Stimulated activated CD4-positive, alpha-beta T cell treated with anti-CD3 and anti-CD28 coated beads, Interleukin-4, amount 100 ng/mL, for 4 hours (primary cell): ENCODE data around the gene SKOR1.

ENCODE experiments used
- DNase-seq, 2 experiments: peaks; one replicate each; pipeline ENCODE4 v3.0.0-alpha.2; 2020

Gene SKOR1

GRCh38 chr15:67820122-67820991 is 5.0 kb upstream of the SKOR1 start:
- no peak for DNase-seq

GRCh38 chr15:67820992-67821783 is 4.1 kb upstream of the SKOR1 start:
- no peak for DNase-seq

GRCh38 chr15:67821784-67822440 is 3.4 kb upstream of the SKOR1 start:
- DNase-seq = no peak

GRCh38 chr15:67822537-67823313 is 2.6 kb upstream of the SKOR1 start:
- DNase-seq = no peak

- no peak for DNase-seq
Measured at GRCh38 chr15:67823314-67824196, 1.8 kb upstream of the SKOR1 start.

GRCh38 chr15:67824197-67824968 is 926 bp upstream of the SKOR1 start:
- DNase-seq = no peak

GRCh38 chr15:67825881-67826716 is 790 bp downstream of the SKOR1 start:
- no peak for DNase-seq

GRCh38 chr15:67826717-67827561 is 1.6 kb downstream of the SKOR1 start:
- no peak for DNase-seq

- DNase-seq = no peak
Measured at GRCh38 chr15:67827562-67828277, 2.4 kb downstream of the SKOR1 start.

- DNase-seq = no peak
Measured at GRCh38 chr15:67828278-67828968, 3.1 kb downstream of the SKOR1 start.

GRCh38 chr15:67828969-67829646 is 3.8 kb downstream of the SKOR1 start:
- no peak for DNase-seq

GRCh38 chr15:67829647-67830504 is 4.6 kb downstream of the SKOR1 start:
- DNase-seq = no peak

- no peak for DNase-seq
Measured at GRCh38 chr15:67831363-67831762, 6.1 kb downstream of the SKOR1 start.

GRCh38 chr15:67832031-67832551 is 6.8 kb downstream of the SKOR1 start:
- no peak for DNase-seq

GRCh38 chr15:67832897-67833709 is 7.8 kb downstream of the SKOR1 start:
- no peak for DNase-seq
